ENCODE results near the gene LPIN3. TPM values are rescaled to one million over a fixed set of nuclear protein-coding genes. Genes with fewer than 3 reads are reported as not detected.

LPIN3 gene
- total and polyA plus RNA-seq, 2 experiments from 2014 or later: 6.1 to 9.7 TPM

DNA sequence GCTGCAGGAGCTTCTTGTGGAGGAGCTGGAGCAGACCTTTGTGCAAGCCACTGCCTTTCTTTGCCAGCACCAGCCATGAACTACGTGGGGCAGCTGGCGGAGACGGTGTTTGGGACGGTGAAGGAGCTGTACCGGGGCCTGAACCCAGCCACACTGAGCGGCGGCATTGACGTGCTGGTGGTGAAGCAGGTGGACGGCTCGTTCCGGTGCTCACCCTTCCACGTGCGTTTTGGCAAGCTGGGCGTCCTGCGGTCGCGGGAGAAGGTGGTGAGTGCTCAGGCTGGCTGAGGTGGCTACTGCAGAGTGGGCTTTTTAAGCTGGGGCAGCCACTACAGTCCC is 5.1 kb downstream of the LPIN3 start:
- Mint-ChIP-seq H3K27ac (no peak overlapping the region), H3K27me3 (ENCODE audit: insufficient read depth, low read depth, poor library complexity) (peaks cover 11% of the 10 kb centered on the region), H3K4me3 (no peak overlapping the region), H3K36me3 (ENCODE audit: low read depth) (no peaks in the 10 kb centered on the region; the same call in 1 of the 3 replicates), H3K9me3 (no peaks in the 10 kb centered on the region; the same call in 2 of the 3 replicates), H3K4me1 (peaks cover 6% of the 10 kb centered on the region; the same call in 2 of the 3 replicates)
- H2AFZ ChIP-seq: no peak overlapping the region
- H3K36me3 ChIP-seq (ENCODE audit: insufficient read depth): no peaks in the 10 kb centered on the region
- no peak overlapping the region for H3K4me3 ChIP-seq
- TF ChIP-seq, protein P1, sequence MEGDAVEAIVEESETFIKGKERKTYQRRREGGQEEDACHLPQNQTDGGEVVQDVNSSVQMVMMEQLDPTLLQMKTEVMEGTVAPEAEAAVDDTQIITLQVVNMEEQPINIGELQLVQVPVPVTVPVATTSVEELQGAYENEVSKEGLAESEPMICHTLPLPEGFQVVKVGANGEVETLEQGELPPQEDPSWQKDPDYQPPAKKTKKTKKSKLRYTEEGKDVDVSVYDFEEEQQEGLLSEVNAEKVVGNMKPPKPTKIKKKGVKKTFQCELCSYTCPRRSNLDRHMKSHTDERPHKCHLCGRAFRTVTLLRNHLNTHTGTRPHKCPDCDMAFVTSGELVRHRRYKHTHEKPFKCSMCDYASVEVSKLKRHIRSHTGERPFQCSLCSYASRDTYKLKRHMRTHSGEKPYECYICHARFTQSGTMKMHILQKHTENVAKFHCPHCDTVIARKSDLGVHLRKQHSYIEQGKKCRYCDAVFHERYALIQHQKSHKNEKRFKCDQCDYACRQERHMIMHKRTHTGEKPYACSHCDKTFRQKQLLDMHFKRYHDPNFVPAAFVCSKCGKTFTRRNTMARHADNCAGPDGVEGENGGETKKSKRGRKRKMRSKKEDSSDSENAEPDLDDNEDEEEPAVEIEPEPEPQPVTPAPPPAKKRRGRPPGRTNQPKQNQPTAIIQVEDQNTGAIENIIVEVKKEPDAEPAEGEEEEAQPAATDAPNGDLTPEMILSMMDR (conservative IDR thresholded peaks at IDR 0.05; ENCODE audit: low read depth in 2 of 2): no peak
- TF ChIP-seq CREB1 (CRISPR knock-in tag; IDR thresholded peaks at IDR 0.05; ENCODE audit: low read depth): no peak
- TF ChIP-seq, protein P2, sequence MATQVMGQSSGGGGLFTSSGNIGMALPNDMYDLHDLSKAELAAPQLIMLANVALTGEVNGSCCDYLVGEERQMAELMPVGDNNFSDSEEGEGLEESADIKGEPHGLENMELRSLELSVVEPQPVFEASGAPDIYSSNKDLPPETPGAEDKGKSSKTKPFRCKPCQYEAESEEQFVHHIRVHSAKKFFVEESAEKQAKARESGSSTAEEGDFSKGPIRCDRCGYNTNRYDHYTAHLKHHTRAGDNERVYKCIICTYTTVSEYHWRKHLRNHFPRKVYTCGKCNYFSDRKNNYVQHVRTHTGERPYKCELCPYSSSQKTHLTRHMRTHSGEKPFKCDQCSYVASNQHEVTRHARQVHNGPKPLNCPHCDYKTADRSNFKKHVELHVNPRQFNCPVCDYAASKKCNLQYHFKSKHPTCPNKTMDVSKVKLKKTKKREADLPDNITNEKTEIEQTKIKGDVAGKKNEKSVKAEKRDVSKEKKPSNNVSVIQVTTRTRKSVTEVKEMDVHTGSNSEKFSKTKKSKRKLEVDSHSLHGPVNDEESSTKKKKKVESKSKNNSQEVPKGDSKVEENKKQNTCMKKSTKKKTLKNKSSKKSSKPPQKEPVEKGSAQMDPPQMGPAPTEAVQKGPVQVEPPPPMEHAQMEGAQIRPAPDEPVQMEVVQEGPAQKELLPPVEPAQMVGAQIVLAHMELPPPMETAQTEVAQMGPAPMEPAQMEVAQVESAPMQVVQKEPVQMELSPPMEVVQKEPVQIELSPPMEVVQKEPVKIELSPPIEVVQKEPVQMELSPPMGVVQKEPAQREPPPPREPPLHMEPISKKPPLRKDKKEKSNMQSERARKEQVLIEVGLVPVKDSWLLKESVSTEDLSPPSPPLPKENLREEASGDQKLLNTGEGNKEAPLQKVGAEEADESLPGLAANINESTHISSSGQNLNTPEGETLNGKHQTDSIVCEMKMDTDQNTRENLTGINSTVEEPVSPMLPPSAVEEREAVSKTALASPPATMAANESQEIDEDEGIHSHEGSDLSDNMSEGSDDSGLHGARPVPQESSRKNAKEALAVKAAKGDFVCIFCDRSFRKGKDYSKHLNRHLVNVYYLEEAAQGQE (IDR thresholded peaks at IDR 0.05; ENCODE audit: unreplicated experiment): no peak
- TF ChIP-seq EZH2phosphoT487 (IDR thresholded peaks at IDR 0.05; ENCODE audit: unreplicated experiment): no peak
- no peak for TF ChIP-seq POLR2AphosphoS5 (IDR thresholded peaks at IDR 0.05; ENCODE audit: low read depth)
- TF ChIP-seq NANOG (IDR thresholded peaks at IDR 0.05; ENCODE audit: borderline replicate concordance): no peak
- TF ChIP-seq, protein P3, sequence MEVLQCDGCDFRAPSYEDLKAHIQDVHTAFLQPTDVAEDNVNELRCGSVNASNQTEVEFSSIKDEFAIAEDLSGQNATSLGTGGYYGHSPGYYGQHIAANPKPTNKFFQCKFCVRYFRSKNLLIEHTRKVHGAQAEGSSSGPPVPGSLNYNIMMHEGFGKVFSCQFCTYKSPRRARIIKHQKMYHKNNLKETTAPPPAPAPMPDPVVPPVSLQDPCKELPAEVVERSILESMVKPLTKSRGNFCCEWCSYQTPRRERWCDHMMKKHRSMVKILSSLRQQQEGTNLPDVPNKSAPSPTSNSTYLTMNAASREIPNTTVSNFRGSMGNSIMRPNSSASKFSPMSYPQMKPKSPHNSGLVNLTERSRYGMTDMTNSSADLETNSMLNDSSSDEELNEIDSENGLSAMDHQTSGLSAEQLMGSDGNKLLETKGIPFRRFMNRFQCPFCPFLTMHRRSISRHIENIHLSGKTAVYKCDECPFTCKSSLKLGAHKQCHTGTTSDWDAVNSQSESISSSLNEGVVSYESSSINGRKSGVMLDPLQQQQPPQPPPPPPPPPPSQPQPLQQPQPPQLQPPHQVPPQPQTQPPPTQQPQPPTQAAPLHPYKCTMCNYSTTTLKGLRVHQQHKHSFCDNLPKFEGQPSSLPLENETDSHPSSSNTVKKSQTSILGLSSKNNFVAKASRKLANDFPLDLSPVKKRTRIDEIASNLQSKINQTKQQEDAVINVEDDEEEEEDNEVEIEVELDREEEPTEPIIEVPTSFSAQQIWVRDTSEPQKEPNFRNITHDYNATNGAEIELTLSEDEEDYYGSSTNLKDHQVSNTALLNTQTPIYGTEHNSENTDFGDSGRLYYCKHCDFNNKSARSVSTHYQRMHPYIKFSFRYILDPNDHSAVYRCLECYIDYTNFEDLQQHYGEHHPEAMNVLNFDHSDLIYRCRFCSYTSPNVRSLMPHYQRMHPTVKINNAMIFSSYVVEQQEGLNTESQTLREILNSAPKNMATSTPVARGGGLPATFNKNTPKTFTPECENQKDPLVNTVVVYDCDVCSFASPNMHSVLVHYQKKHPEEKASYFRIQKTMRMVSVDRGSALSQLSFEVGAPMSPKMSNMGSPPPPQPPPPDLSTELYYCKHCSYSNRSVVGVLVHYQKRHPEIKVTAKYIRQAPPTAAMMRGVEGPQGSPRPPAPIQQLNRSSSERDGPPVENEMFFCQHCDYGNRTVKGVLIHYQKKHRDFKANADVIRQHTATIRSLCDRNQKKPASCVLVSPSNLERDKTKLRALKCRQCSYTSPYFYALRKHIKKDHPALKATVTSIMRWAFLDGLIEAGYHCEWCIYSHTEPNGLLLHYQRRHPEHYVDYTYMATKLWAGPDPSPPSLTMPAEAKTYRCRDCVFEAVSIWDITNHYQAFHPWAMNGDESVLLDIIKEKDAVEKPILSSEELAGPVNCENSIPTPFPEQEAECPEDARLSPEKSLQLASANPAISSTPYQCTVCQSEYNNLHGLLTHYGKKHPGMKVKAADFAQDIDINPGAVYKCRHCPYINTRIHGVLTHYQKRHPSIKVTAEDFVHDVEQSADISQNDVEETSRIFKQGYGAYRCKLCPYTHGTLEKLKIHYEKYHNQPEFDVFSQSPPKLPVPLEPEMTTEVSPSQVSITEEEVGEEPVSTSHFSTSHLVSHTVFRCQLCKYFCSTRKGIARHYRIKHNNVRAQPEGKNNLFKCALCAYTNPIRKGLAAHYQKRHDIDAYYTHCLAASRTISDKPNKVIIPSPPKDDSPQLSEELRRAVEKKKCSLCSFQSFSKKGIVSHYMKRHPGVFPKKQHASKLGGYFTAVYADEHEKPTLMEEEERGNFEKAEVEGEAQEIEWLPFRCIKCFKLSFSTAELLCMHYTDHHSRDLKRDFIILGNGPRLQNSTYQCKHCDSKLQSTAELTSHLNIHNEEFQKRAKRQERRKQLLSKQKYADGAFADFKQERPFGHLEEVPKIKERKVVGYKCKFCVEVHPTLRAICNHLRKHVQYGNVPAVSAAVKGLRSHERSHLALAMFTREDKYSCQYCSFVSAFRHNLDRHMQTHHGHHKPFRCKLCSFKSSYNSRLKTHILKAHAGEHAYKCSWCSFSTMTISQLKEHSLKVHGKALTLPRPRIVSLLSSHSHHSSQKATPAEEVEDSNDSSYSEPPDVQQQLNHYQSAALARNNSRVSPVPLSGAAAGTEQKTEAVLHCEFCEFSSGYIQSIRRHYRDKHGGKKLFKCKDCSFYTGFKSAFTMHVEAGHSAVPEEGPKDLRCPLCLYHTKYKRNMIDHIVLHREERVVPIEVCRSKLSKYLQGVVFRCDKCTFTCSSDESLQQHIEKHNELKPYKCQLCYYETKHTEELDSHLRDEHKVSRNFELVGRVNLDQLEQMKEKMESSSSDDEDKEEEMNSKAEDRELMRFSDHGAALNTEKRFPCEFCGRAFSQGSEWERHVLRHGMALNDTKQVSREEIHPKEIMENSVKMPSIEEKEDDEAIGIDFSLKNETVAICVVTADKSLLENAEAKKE (CRISPR knock-in tag; IDR thresholded peaks at IDR 0.05): no peak
- TF ChIP-seq EZH2 (IDR thresholded peaks at IDR 0.05; ENCODE audit: low read depth, unreplicated experiment): no peak
- TF ChIP-seq ZNF331 (CRISPR knock-in tag; IDR thresholded peaks at IDR 0.05; ENCODE audit: low read depth): no peak
- TF ChIP-seq ZNF114 (CRISPR knock-in tag; IDR thresholded peaks at IDR 0.05): no peak
- no peak for TF ChIP-seq JUNB (IDR thresholded peaks at IDR 0.05; ENCODE audit: unreplicated experiment)
- no peak for TF ChIP-seq STAT1 (IDR thresholded peaks at IDR 0.05; ENCODE audit: unreplicated experiment)
- TF ChIP-seq, protein P4, sequence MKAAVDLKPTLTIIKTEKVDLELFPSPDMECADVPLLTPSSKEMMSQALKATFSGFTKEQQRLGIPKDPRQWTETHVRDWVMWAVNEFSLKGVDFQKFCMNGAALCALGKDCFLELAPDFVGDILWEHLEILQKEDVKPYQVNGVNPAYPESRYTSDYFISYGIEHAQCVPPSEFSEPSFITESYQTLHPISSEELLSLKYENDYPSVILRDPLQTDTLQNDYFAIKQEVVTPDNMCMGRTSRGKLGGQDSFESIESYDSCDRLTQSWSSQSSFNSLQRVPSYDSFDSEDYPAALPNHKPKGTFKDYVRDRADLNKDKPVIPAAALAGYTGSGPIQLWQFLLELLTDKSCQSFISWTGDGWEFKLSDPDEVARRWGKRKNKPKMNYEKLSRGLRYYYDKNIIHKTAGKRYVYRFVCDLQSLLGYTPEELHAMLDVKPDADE (IDR thresholded peaks at IDR 0.05): no peak
- no peak for ATAC-seq
- no peak overlapping the region for H3K27ac ChIP-seq (ENCODE audit: low read depth)
- no peak overlapping the region for H3K4me2 ChIP-seq
- no peaks in the 10 kb centered on the region for H3K9me2 ChIP-seq (ENCODE audit: insufficient read depth)
- H3K79me2 ChIP-seq (replicated peaks; ENCODE audit: insufficient read depth): no peaks in the 10 kb centered on the region
- H3F3A ChIP-seq (replicated peaks; ENCODE audit: low read depth): no peaks in the 10 kb centered on the region
- DNase-seq (ENCODE audit: low spot score): no peak
- no peaks in the 10 kb centered on the region for H3K27me3 ChIP-seq (ENCODE audit: insufficient read depth)
- peaks cover 3% of the 10 kb centered on the region; the same call in 1 of the 2 replicates for H3K4me1 ChIP-seq (ENCODE audit: insufficient read depth)
- H4K20me1 ChIP-seq (replicated peaks; ENCODE audit: insufficient read depth): no peaks in the 10 kb centered on the region
